Astrocyte (in vitro differentiated cells and primary cell): ENCODE measurements around the gene MAX. TPM values are rescaled to one million over a fixed set of nuclear protein-coding genes. Genes with fewer than 3 reads are reported as not detected.
"Not testable (repeated sequence)": the region's sequence is repeated elsewhere in the genome, so short reads cannot be mapped to it uniquely, and the experiment has no call there.

Source experiments
- DNase-seq: peaks from one replicate; pipeline ENCODE4 v3.0.0-alpha.2; 2010; ENCODE audit warnings: low read depth
- FAIRE-seq: peaks from 2 replicates; lab custom pipeline; 2011; peaks lifted over from hg19 to GRCh38; lab: Jason Lieb, UNC
- H2AFZ ChIP-seq: 2 replicates; pipeline ENCODE4 v1.6.0; 2012; ENCODE audit warnings: low read depth, low read length, inconsistent platforms
- H3K27ac ChIP-seq: 2 replicates; pipeline ENCODE4 v1.5.1; 2011; ENCODE audit warnings: low read depth, low read length, inconsistent platforms
- H3K27me3 ChIP-seq: 2 replicates; pipeline ENCODE4 v1.6.0; 2011; ENCODE audit warnings: low read length, inconsistent platforms; ENCODE audit not compliant: insufficient read depth
- H3K36me3 ChIP-seq: 2 replicates; pipeline ENCODE4 v1.5.1; 2011; ENCODE audit warnings: low read length, inconsistent platforms; ENCODE audit not compliant: insufficient read depth
- H3K4me1 ChIP-seq: 2 replicates; pipeline ENCODE4 v1.5.1; 2011; ENCODE audit warnings: low read length, inconsistent platforms; ENCODE audit not compliant: insufficient read depth
- H3K4me2 ChIP-seq: 2 replicates; pipeline ENCODE4 v1.6.0; 2012; ENCODE audit warnings: low read length, inconsistent platforms
- H3K4me3 ChIP-seq: 2 replicates; pipeline ENCODE4 v1.5.1; 2011; ENCODE audit warnings: low read depth, mild to moderate bottlenecking, low read length, inconsistent platforms; ENCODE audit not compliant: insufficient read depth
- H3K79me2 ChIP-seq: 2 replicates; pipeline ENCODE4 v1.6.0; 2012; ENCODE audit warnings: mild to moderate bottlenecking, low read length, inconsistent platforms; ENCODE audit not compliant: insufficient read depth
- H3K9ac ChIP-seq: 2 replicates; pipeline ENCODE4 v1.6.0; 2012; ENCODE audit warnings: mild to moderate bottlenecking, low read length, inconsistent platforms
- H3K9me3 ChIP-seq: 2 replicates; pipeline ENCODE4 v1.5.1; 2012; ENCODE audit warnings: low read depth, mild to moderate bottlenecking, low read length, inconsistent platforms; ENCODE audit not compliant: insufficient read depth
- H4K20me1 ChIP-seq: 2 replicates; pipeline ENCODE4 v1.6.0; 2012; ENCODE audit warnings: low read length, inconsistent platforms; ENCODE audit not compliant: insufficient read depth
- H3K27ac Mint-ChIP-seq: one replicate; pipeline ENCODE4 v1.8.0; 2021; ENCODE audit warnings: mild to moderate bottlenecking, mixed read lengths; ENCODE audit not compliant: unreplicated experiment
- H3K27me3 Mint-ChIP-seq: one replicate; pipeline ENCODE4 v1.8.0; 2021; ENCODE audit warnings: low read depth, mixed read lengths; ENCODE audit not compliant: unreplicated experiment
- H3K36me3 Mint-ChIP-seq: one replicate; pipeline ENCODE4 v1.8.0; 2021; ENCODE audit warnings: low read depth, mixed read lengths; ENCODE audit not compliant: unreplicated experiment
- H3K4me1 Mint-ChIP-seq: one replicate; pipeline ENCODE4 v1.8.0; 2021; ENCODE audit warnings: low read depth, mixed read lengths; ENCODE audit not compliant: unreplicated experiment
- H3K4me3 Mint-ChIP-seq: one replicate; pipeline ENCODE4 v1.8.0; 2021; ENCODE audit warnings: mild to moderate bottlenecking, moderate library complexity, mixed read lengths; ENCODE audit not compliant: unreplicated experiment
- H3K9me3 Mint-ChIP-seq: one replicate; pipeline ENCODE4 v1.8.0; 2021; ENCODE audit warnings: mild to moderate bottlenecking, mixed read lengths; ENCODE audit not compliant: unreplicated experiment
- CTCF ChIP-seq: IDR thresholded peaks from 2 replicates; pipeline ENCODE4 v1.5.1; 2011; ENCODE audit warnings: low read depth, mild to moderate bottlenecking, inconsistent platforms, low read length, moderate library complexity; ENCODE audit not compliant: insufficient read depth
- EZH2 ChIP-seq: IDR thresholded peaks from 2 replicates; pipeline ENCODE4 v1.6.1; 2012; ENCODE audit warnings: mild to moderate bottlenecking, low read length, inconsistent platforms; ENCODE audit not compliant: insufficient read depth
- total RNA-seq: library from RNA; stranded (reverse); gene quantifications from 2 replicates; pipeline ENCODE4 v1.2.1, GENCODE V29; 2021

The MAX gene
- total RNA-seq, 1 donor from 2014 or later: 113 TPM

GRCh38 chr14:65032319-65032718 lies 70.0 kb downstream of the MAX start:
- Histone ChIP-seq H3K36me3 (peaks cover 18% of the 10 kb centered on the region), H3K27me3 (no peaks in the 10 kb centered on the region), H3K4me3 (no peak overlapping the region), H3K4me2 (no peak overlapping the region), H4K20me1 (no peaks in the 10 kb centered on the region), H2AFZ (no peak overlapping the region), H3K9me3 (no peaks in the 10 kb centered on the region), H3K4me1 (no peaks in the 10 kb centered on the region), H3K9ac (no peak overlapping the region), H3K27ac (no peak overlapping the region), H3K79me2 (no peaks in the 10 kb centered on the region)
- DNase-seq: no peak
- no peaks in the 10 kb centered on the region for H3K9me3 Mint-ChIP-seq
- H3K4me1 Mint-ChIP-seq: no peaks in the 10 kb centered on the region
- no peak overlapping the region for H3K27ac Mint-ChIP-seq
- no peak overlapping the region for H3K4me3 Mint-ChIP-seq
- TF ChIP-seq CTCF (no peak), EZH2 (no peak)
- no peak for FAIRE-seq
- no peaks in the 10 kb centered on the region for H3K27me3 Mint-ChIP-seq
- H3K36me3 Mint-ChIP-seq: peaks cover 9% of the 10 kb centered on the region

GRCh38 chr14:65031321-65031720 lies 71.0 kb downstream of the MAX start:
- H3K4me2 ChIP-seq, H3K9ac ChIP-seq, H2AFZ ChIP-seq, H3K9me3 ChIP-seq, FAIRE-seq, H3K27me3 ChIP-seq, H3K27ac Mint-ChIP-seq, H4K20me1 ChIP-seq, H3K4me3 ChIP-seq, H3K79me2 ChIP-seq, H3K9me3 Mint-ChIP-seq, H3K4me1 ChIP-seq, H3K4me3 Mint-ChIP-seq, DNase-seq, H3K4me1 Mint-ChIP-seq, H3K27ac ChIP-seq, H3K27me3 Mint-ChIP-seq: not testable (repeated sequence)
- peaks cover 19% of the 10 kb centered on the region for H3K36me3 ChIP-seq
- H3K36me3 Mint-ChIP-seq: peaks cover 14% of the 10 kb centered on the region

- no peak overlapping the region for H3K4me2 ChIP-seq
- H3K27me3 ChIP-seq: no peaks in the 10 kb centered on the region
- H3K27ac Mint-ChIP-seq: no peak overlapping the region
- no peak overlapping the region for H3K27ac ChIP-seq
- H3K9ac ChIP-seq: no peak overlapping the region
- peaks cover 19% of the 10 kb centered on the region for H3K36me3 ChIP-seq
- H3K9me3 ChIP-seq: no peaks in the 10 kb centered on the region
- no peaks in the 10 kb centered on the region for H3K27me3 Mint-ChIP-seq
- H3K4me3 Mint-ChIP-seq: no peak overlapping the region
- DNase-seq (no peak), FAIRE-seq (no peak)
- no peak for TF ChIP-seq EZH2
- no peak for TF ChIP-seq CTCF
- H3K79me2 ChIP-seq: no peaks in the 10 kb centered on the region
- H3K9me3 Mint-ChIP-seq: no peaks in the 10 kb centered on the region
- no peaks in the 10 kb centered on the region for H3K4me1 Mint-ChIP-seq
- H3K36me3 Mint-ChIP-seq: peaks cover 12% of the 10 kb centered on the region
- H3K4me3 ChIP-seq: no peak overlapping the region
- no peak overlapping the region for H2AFZ ChIP-seq
- no peaks in the 10 kb centered on the region for H3K4me1 ChIP-seq
- no peaks in the 10 kb centered on the region for H4K20me1 ChIP-seq
These were observed 73.4 kb downstream of the MAX start for GRCh38 chr14:65028937-65029336.
